Left colon (tissue), 2 donors: ENCODE data around the gene SLC36A1. TPM values are rescaled to one million over a fixed set of nuclear protein-coding genes. Genes with fewer than 3 reads are reported as not detected.

Source experiments
- ATAC-seq: fragments of 200-7000 bp; cut with Tn5 transposase; one replicate; pipeline ENCODE4 v1.9.1; 2020; ENCODE audit warnings: mild to moderate bottlenecking, moderate library complexity
- DNase-seq, 2 donors: peaks; one replicate each; pipeline ENCODE4 v3.0.0-alpha.2; 2020
- intact Hi-C, 2 donors: fragments of 100-400 bp; cut with DNase I in 1 of 2; cut with micrococcal nuclease in 1 of 2; formaldehyde crosslinking; loops; one replicate each; pipeline versions ENCODE4 v1.11.2 to v1.14.0; 2022; cut with DNase I, micrococcal nuclease
- total RNA-seq, 2 donors: library from RNA; stranded (reverse); fragmentation: NEBNext Ultra II Directional; extraction: Animal tissue kit (Norgen Biotek cat#: 25700); gene quantifications; one replicate each; pipeline ENCODE4 v1.2.1, GENCODE V29; 2021
- donor health status: DM: no; HTN: no; CAD: no.
- donor health status: DM: yes; HTN: yes; CAD: no.

SLC36A1 gene
- total RNA-seq, 2 donors from 2014 or later: 46.1 to 52.5 TPM

GRCh38 chr5:151449839-151450238, 2.4 kb downstream of the SLC36A1 start:
- no peak for DNase-seq
- ATAC-seq: no peak
- intact Hi-C loops: loop anchor here (5.0 to 10.0 kb wide), 2 partner anchors 47 to 205 kb away; no protein-coding TSS in a partner anchor

- DNase-seq: no peak
- intact Hi-C loops: no loop called here
- no peak for ATAC-seq
These were observed 3.2 kb downstream of the SLC36A1 start for GRCh38 chr5:151450605-151451004.

- ATAC-seq: no peak
These were observed 4.5 kb downstream of the SLC36A1 start for GRCh38 chr5:151451626-151452520.

GRCh38 chr5:151454166-151454565, 6.8 kb downstream of the SLC36A1 start:
- peak; percentile 90 for ATAC-seq

More at GRCh38 chr5:151451626-151452520, 4.5 kb downstream of the SLC36A1 start:
- intact Hi-C loops: no loop called here
- DNase-seq: no peak

GRCh38 chr5:151454889-151455288, 7.5 kb downstream of the SLC36A1 start:
- intact Hi-C loops: no loop called here
- DNase-seq: no peak
- no peak for ATAC-seq

More at GRCh38 chr5:151454166-151454565, 6.8 kb downstream of the SLC36A1 start:
- intact Hi-C loops: no loop called here
- DNase-seq: peak; percentile 46 to 52

GRCh38 chr5:151456321-151456940, 9.0 kb downstream of the SLC36A1 start:
- ATAC-seq (peak; percentile 71), DNase-seq (peak; percentile 37 to 51)
- intact Hi-C loops: no loop called here

GRCh38 chr5:151458314-151458713, 10.9 kb downstream of the SLC36A1 start:
- intact Hi-C loops: no loop called here
- ATAC-seq: peak; percentile 33
- no peak for DNase-seq

GRCh38 chr5:151459680-151460324, 12.4 kb downstream of the SLC36A1 start:
- intact Hi-C loops: no loop called here
- no peak for DNase-seq
- no peak for ATAC-seq

- intact Hi-C loops: no loop called here
These were observed 13.9 kb downstream of the SLC36A1 start for GRCh38 chr5:151461312-151461711.

GRCh38 chr5:151463137-151464029, 16.0 kb downstream of the SLC36A1 start:
- ATAC-seq (peak; percentile 91), DNase-seq (peak in 1 of 2 donors; percentile 59)
- intact Hi-C loops: no loop called here

More at GRCh38 chr5:151461312-151461711, 13.9 kb downstream of the SLC36A1 start:
- ATAC-seq (no peak), DNase-seq (no peak)

- intact Hi-C loops: no loop called here
These were observed 16.7 kb downstream of the SLC36A1 start for GRCh38 chr5:151464101-151464500.

GRCh38 chr5:151465476-151465875, 18.1 kb downstream of the SLC36A1 start:
- DNase-seq: no peak
- intact Hi-C loops: no loop called here

More at GRCh38 chr5:151464101-151464500, 16.7 kb downstream of the SLC36A1 start:
- ATAC-seq (no peak), DNase-seq (no peak)

GRCh38 chr5:151467576-151467975, 20.2 kb downstream of the SLC36A1 start:
- intact Hi-C loops: no loop called here
- no peak for DNase-seq
- ATAC-seq: no peak

More at GRCh38 chr5:151465476-151465875, 18.1 kb downstream of the SLC36A1 start:
- no peak for ATAC-seq

GRCh38 chr5:151469386-151469785, 22.0 kb downstream of the SLC36A1 start:
- no peak for ATAC-seq
- DNase-seq: no peak
- intact Hi-C loops: no loop called here

GRCh38 chr5:151469992-151470391, 22.6 kb downstream of the SLC36A1 start:
- intact Hi-C loops: no loop called here

GRCh38 chr5:151470439-151470838, 23.0 kb downstream of the SLC36A1 start:
- DNase-seq (no peak), ATAC-seq (no peak)
- intact Hi-C loops: no loop called here

More at GRCh38 chr5:151469992-151470391, 22.6 kb downstream of the SLC36A1 start:
- peak; percentile 96 for ATAC-seq
- DNase-seq: no peak

- intact Hi-C loops: no loop called here
- ATAC-seq: no peak
These were observed 23.9 kb downstream of the SLC36A1 start for GRCh38 chr5:151471276-151471675.

GRCh38 chr5:151474799-151475198, 27.4 kb downstream of the SLC36A1 start:
- ATAC-seq (no peak), DNase-seq (no peak)
- intact Hi-C loops: no loop called here

More at GRCh38 chr5:151471276-151471675, 23.9 kb downstream of the SLC36A1 start:
- DNase-seq: no peak
